ENCODE measurements around the gene SMYD4. TPM values are rescaled to one million over a fixed set of nuclear protein-coding genes. Genes with fewer than 3 reads are reported as not detected.

SMYD4 gene
- total RNA-seq, 1 donor from 2014 or later = 8.4 TPM

DNA sequence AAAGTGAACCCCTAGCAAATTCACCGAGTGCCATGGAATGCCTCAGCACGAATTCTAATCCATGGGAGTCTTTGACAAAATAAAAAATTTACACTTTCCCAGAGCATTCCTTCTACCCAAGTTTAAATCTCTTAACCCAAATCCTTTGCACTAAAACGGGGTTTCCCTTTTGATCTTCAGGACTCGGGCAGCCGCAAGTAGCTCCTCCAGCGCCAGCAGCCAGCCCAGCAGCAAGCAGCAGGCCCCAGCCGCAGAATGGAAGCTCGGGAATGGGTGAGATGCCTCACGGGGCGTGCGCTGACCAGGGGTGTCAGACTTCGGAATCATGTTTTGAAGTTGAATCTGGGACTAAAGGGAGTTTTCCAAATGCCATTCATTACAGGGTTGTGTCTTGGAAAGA is 42.6 kb upstream of the SMYD4 start:
- TF ChIP-seq, protein P1, sequence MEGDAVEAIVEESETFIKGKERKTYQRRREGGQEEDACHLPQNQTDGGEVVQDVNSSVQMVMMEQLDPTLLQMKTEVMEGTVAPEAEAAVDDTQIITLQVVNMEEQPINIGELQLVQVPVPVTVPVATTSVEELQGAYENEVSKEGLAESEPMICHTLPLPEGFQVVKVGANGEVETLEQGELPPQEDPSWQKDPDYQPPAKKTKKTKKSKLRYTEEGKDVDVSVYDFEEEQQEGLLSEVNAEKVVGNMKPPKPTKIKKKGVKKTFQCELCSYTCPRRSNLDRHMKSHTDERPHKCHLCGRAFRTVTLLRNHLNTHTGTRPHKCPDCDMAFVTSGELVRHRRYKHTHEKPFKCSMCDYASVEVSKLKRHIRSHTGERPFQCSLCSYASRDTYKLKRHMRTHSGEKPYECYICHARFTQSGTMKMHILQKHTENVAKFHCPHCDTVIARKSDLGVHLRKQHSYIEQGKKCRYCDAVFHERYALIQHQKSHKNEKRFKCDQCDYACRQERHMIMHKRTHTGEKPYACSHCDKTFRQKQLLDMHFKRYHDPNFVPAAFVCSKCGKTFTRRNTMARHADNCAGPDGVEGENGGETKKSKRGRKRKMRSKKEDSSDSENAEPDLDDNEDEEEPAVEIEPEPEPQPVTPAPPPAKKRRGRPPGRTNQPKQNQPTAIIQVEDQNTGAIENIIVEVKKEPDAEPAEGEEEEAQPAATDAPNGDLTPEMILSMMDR (IDR thresholded peaks at IDR 0.05) = no peak
- H3K4me1 Mint-ChIP-seq (ENCODE audit: low read depth) = no peaks in the 10 kb centered on the region

DNA sequence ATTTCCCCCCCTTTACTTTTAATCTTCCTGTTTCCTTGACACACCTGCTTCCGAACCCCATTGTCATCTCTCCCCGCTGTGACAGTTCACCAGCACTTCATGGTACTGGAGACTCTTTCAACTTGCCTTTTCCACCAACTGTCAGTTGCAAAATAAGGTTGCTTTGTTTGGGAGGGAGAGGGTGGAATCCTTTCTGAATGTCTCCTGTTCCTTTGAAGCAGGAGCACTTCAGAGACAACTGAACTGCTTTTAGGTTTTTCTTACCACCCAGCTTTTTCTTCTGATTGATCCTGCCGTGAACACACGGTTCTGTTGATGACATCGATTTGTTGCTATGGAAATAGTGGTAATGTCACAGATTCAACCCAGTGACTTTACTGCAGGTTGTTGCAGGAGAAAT is 42.1 kb upstream of the SMYD4 start:
- H3K4me1 Mint-ChIP-seq (ENCODE audit: low read depth) = no peaks in the 10 kb centered on the region
- H3K9me3 Mint-ChIP-seq (ENCODE audit: low read depth) = no peaks in the 10 kb centered on the region
- DNase-seq (ENCODE audit: low spot score) = no peak
- no peak overlapping the region for H3K27ac Mint-ChIP-seq (ENCODE audit: unreplicated experiment)
- no peak overlapping the region for H3K4me3 Mint-ChIP-seq (ENCODE audit: unreplicated experiment)
- peaks cover 17% of the 10 kb centered on the region for H3K36me3 Mint-ChIP-seq (ENCODE audit: low read depth)
- no peaks in the 10 kb centered on the region for H3K27me3 Mint-ChIP-seq (ENCODE audit: low read depth)
- TF ChIP-seq, protein P1 (IDR thresholded peaks at IDR 0.05) = no peak

More for the DNA sequence above, 42.6 kb upstream of the SMYD4 start:
- Mint-ChIP-seq H3K36me3 (ENCODE audit: low read depth) (peaks cover 21% of the 10 kb centered on the region), H3K27ac (ENCODE audit: unreplicated experiment) (no peak overlapping the region), H3K9me3 (ENCODE audit: low read depth) (no peaks in the 10 kb centered on the region), H3K27me3 (ENCODE audit: low read depth) (no peaks in the 10 kb centered on the region), H3K4me3 (ENCODE audit: unreplicated experiment) (no peak overlapping the region)
- DNase-seq (ENCODE audit: low spot score) = no peak

DNA sequence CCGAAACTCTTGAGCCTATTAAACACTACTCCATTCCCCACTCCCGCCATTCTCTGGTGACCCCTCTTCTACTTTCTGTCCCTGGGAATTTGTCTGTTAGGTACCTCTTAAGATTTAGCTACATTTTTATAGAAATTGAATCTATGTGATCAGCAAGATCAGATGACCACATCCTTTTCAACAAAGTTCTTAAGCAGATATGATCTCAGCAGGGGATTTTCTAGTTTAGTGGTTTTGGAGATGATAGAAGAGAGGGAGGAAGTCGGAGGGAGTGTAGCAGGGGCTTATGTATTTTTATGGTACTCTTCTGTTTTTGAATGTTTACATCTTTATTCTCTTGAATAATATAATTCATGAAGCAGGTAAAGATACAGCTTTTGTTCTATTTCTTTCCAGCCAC is 40.9 kb upstream of the SMYD4 start:
- Mint-ChIP-seq H3K27me3 (ENCODE audit: low read depth) (no peaks in the 10 kb centered on the region), H3K27ac (ENCODE audit: unreplicated experiment) (no peak overlapping the region)
- no peak for DNase-seq (ENCODE audit: low spot score)

DNA sequence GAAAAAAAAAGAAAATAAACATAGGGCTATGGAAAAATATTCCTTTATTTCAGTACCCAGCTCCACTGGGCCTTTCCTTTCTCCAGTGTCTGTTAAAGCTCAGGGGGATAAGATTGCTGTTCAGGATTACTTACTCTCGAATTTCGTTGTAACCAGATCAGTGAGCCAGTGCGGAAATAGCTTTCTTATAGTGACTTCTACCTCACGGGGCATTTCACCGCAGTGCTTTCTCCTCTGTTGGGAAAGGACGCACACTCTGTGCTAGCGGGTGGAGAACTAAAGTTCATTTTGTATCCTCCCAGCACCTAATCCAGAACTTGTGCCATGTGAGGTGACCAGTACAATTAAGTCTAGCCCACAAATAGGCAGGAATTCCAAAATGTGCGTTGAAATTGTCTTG is 38.4 kb upstream of the SMYD4 start:
- no peaks in the 10 kb centered on the region for H3K4me1 Mint-ChIP-seq (ENCODE audit: low read depth)
- H3K4me3 Mint-ChIP-seq (ENCODE audit: unreplicated experiment) = no peak overlapping the region
- H3K36me3 Mint-ChIP-seq (ENCODE audit: low read depth) = peaks cover 10% of the 10 kb centered on the region
- no peak overlapping the region for H3K27ac Mint-ChIP-seq (ENCODE audit: unreplicated experiment)
- TF ChIP-seq, protein P1 (IDR thresholded peaks at IDR 0.05) = no peak
- no peaks in the 10 kb centered on the region for H3K9me3 Mint-ChIP-seq (ENCODE audit: low read depth)
- DNase-seq (ENCODE audit: low spot score) = no peak
- H3K27me3 Mint-ChIP-seq (ENCODE audit: low read depth) = no peaks in the 10 kb centered on the region

More for the DNA sequence above, 40.9 kb upstream of the SMYD4 start:
- no peak overlapping the region for H3K4me3 Mint-ChIP-seq (ENCODE audit: unreplicated experiment)
- H3K4me1 Mint-ChIP-seq (ENCODE audit: low read depth) = no peaks in the 10 kb centered on the region
- no peaks in the 10 kb centered on the region for H3K9me3 Mint-ChIP-seq (ENCODE audit: low read depth)
- TF ChIP-seq, protein P1 (IDR thresholded peaks at IDR 0.05) = no peak
- peaks cover 14% of the 10 kb centered on the region for H3K36me3 Mint-ChIP-seq (ENCODE audit: low read depth)

DNA sequence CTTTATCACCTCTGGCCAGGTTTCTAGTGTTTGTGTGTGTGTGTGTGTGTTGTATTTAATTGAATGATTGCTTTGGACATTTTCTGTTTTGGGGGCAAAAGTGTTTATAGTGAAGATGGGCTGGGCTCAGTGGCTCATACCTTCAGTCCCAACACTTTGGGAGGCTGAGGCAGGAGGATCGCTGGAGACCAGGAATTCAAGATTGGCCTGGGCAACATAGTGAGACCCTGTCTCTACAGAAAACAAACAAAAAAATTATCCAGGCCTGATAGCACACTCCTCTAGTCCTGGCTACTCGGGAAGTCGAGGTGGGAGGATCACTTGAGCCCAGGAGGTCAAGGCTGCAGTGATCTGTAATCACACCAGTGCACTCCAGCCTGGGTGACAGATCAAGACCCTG is 37.6 kb upstream of the SMYD4 start:
- no peaks in the 10 kb centered on the region for H3K27me3 Mint-ChIP-seq (ENCODE audit: low read depth)
- H3K9me3 Mint-ChIP-seq (ENCODE audit: low read depth) = no peaks in the 10 kb centered on the region
- no peak overlapping the region for H3K27ac Mint-ChIP-seq (ENCODE audit: unreplicated experiment)
- TF ChIP-seq, protein P1 (IDR thresholded peaks at IDR 0.05) = no peak
- no peak for DNase-seq (ENCODE audit: low spot score)
- H3K4me1 Mint-ChIP-seq (ENCODE audit: low read depth) = no peaks in the 10 kb centered on the region
- peaks cover 6% of the 10 kb centered on the region for H3K36me3 Mint-ChIP-seq (ENCODE audit: low read depth)
- H3K4me3 Mint-ChIP-seq (ENCODE audit: unreplicated experiment) = no peak overlapping the region

Data from chondrocyte (in vitro differentiated cells).